NB4 (cell line): ENCODE measurements around the gene LPP.

Experiments used
- MYC ChIP-seq: IDR thresholded peaks from 2 replicates; pipeline ENCODE4 v1.6.1; 2011; ENCODE audit warnings: low read depth, low read length
- POLR2A ChIP-seq: IDR thresholded peaks from 2 replicates; pipeline ENCODE4 v1.6.1; 2011; ENCODE audit warnings: mild to moderate bottlenecking; ENCODE audit not compliant: insufficient read length; ENCODE audit errors: extremely low read depth
- TF ChIP-seq, protein P1 (sequence below): IDR thresholded peaks from one replicate; pipeline ENCODE4 v1.5.1; 2012; ENCODE audit warnings: low read depth, low read length

DNA sequence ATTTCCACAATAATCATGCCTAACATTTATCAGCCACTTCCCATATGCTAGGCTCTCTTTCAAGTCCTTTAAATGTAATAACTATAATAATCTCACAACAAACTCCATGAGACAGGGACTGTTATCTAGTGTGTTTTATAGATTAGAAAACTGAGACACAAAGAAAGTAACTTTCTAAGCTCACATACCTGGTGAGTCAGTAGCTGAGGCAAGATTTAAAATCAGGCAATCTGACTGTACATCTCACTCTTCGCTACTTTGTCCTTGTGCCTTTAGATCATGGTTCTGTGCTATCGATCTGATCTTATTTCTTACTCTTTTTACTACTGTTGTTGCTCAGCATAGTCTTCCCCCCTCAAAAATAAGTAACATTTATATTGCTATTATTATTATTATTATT, 295.5 kb downstream of the LPP start:
- TF ChIP-seq, protein P1, sequence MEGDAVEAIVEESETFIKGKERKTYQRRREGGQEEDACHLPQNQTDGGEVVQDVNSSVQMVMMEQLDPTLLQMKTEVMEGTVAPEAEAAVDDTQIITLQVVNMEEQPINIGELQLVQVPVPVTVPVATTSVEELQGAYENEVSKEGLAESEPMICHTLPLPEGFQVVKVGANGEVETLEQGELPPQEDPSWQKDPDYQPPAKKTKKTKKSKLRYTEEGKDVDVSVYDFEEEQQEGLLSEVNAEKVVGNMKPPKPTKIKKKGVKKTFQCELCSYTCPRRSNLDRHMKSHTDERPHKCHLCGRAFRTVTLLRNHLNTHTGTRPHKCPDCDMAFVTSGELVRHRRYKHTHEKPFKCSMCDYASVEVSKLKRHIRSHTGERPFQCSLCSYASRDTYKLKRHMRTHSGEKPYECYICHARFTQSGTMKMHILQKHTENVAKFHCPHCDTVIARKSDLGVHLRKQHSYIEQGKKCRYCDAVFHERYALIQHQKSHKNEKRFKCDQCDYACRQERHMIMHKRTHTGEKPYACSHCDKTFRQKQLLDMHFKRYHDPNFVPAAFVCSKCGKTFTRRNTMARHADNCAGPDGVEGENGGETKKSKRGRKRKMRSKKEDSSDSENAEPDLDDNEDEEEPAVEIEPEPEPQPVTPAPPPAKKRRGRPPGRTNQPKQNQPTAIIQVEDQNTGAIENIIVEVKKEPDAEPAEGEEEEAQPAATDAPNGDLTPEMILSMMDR = no peak
- TF ChIP-seq POLR2A = no peak
- TF ChIP-seq MYC = no peak
